ENCODE data around the gene SMAD9.
"Not testable (repeated sequence)": the region's sequence is repeated elsewhere in the genome, so short reads cannot be mapped to it uniquely, and the experiment has no call there.

Gene SMAD9

GRCh38 chr13:36888645-36889044, 31.4 kb downstream of the SMAD9 start:
- in situ Hi-C loops (cut with HindIII; ENCODE audit: low pct_ligation_motif_present, low sequenced_read_pairs) = no loop called here
- H3K27me3 ChIP-seq (replicated peaks) = no peaks in the 10 kb centered on the region
- no peak overlapping the region for H3K27ac ChIP-seq
- H3K36me3 ChIP-seq (replicated peaks) = no peaks in the 10 kb centered on the region
- no peak overlapping the region for H3K4me3 ChIP-seq (ENCODE audit: low read depth, low read length)
- TF ChIP-seq CTCF (IDR thresholded peaks at IDR 0.05; ENCODE audit: low read depth, low read length, missing control alignments) = no peak
- DNase-seq = no peak

GRCh38 chr13:36887758-36888521, 32.1 kb downstream of the SMAD9 start:
- no peaks in the 10 kb centered on the region for H3K36me3 ChIP-seq (replicated peaks)

GRCh38 chr13:36885901-36886300, 34.1 kb downstream of the SMAD9 start:
- no peak overlapping the region for H3K27ac ChIP-seq
- H3K36me3 ChIP-seq (replicated peaks) = no peaks in the 10 kb centered on the region
- in situ Hi-C loops (cut with HindIII; ENCODE audit: low pct_ligation_motif_present, low sequenced_read_pairs) = no loop called here
- no peak for DNase-seq
- no peak overlapping the region for H3K4me3 ChIP-seq (ENCODE audit: low read depth, low read length)
- no peak for TF ChIP-seq CTCF (IDR thresholded peaks at IDR 0.05; ENCODE audit: low read depth, low read length, missing control alignments)
- H3K27me3 ChIP-seq (replicated peaks) = no peaks in the 10 kb centered on the region

More at GRCh38 chr13:36887758-36888521, 32.1 kb downstream of the SMAD9 start:
- no peak for DNase-seq
- no peak overlapping the region for H3K4me3 ChIP-seq (ENCODE audit: low read depth, low read length)
- H3K27me3 ChIP-seq (replicated peaks) = no peaks in the 10 kb centered on the region
- no peak for TF ChIP-seq CTCF (IDR thresholded peaks at IDR 0.05; ENCODE audit: low read depth, low read length, missing control alignments)
- in situ Hi-C loops (cut with HindIII; ENCODE audit: low pct_ligation_motif_present, low sequenced_read_pairs) = no loop called here
- H3K27ac ChIP-seq = no peak overlapping the region

GRCh38 chr13:36884235-36884634, 35.8 kb downstream of the SMAD9 start:
- in situ Hi-C loops (cut with HindIII; ENCODE audit: low pct_ligation_motif_present, low sequenced_read_pairs) = no loop called here
- Histone ChIP-seq H3K27me3 (replicated peaks) (no peaks in the 10 kb centered on the region), H3K36me3 (replicated peaks) (no peaks in the 10 kb centered on the region), H3K4me3 (ENCODE audit: low read depth, low read length) (no peak overlapping the region), H3K27ac (no peak overlapping the region)
- TF ChIP-seq CTCF (IDR thresholded peaks at IDR 0.05; ENCODE audit: low read depth, low read length, missing control alignments) = no peak
- no peak for DNase-seq

GRCh38 chr13:36883824-36884223, 36.2 kb downstream of the SMAD9 start:
- Histone ChIP-seq H3K36me3 (replicated peaks) (no peaks in the 10 kb centered on the region), H3K27ac (no peak overlapping the region), H3K4me3 (ENCODE audit: low read depth, low read length) (no peak overlapping the region), H3K27me3 (replicated peaks) (no peaks in the 10 kb centered on the region)
- no peak for DNase-seq
- TF ChIP-seq CTCF (IDR thresholded peaks at IDR 0.05; ENCODE audit: low read depth, low read length, missing control alignments) = no peak
- in situ Hi-C loops (cut with HindIII; ENCODE audit: low pct_ligation_motif_present, low sequenced_read_pairs) = no loop called here

GRCh38 chr13:36883392-36883791, 36.6 kb downstream of the SMAD9 start:
- H3K27ac ChIP-seq; H3K36me3 ChIP-seq (replicated peaks); H3K4me3 ChIP-seq (ENCODE audit: low read depth, low read length); in situ Hi-C loops (cut with HindIII; ENCODE audit: low pct_ligation_motif_present, low sequenced_read_pairs); DNase-seq; H3K27me3 ChIP-seq (replicated peaks): not testable (repeated sequence)

All from brain microvascular endothelial cell (primary cell).